ENCODE data around the gene TRIM63.

DNA sequence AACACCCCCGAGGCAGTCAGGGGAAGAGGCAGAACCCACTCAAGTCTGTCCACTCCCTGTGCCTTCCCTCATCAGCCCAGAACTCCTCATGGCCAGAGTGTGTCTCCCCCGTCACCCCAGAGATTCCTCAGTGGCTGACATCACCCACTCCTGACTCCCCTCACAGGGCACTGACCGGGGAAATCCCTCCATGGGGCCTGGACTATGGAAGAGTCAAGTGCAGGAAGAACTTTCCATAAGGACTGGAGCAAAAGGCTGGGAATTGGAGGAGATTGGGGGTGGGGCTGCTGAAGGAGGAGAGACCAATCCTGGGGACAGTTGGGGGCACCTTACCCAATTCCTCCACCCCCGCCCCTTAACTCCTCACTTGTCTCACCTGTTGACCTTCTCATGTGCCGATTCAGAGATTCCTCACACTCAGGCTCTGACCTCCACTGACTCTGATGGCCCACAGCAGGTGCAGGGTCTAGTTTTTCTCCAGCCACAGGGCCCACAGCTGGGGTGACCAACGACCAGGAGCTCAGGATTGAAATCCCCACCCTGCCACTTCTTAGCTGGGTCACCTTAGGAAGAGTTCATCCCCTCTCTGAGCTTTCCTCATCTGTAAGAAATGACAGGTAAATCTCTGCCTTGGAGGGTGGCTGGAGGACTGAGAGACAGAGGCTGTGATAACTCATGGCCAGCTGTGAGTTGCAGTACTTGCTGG, 46.3 kb downstream of the TRIM63 start:
- TF ChIP-seq, protein P1, sequence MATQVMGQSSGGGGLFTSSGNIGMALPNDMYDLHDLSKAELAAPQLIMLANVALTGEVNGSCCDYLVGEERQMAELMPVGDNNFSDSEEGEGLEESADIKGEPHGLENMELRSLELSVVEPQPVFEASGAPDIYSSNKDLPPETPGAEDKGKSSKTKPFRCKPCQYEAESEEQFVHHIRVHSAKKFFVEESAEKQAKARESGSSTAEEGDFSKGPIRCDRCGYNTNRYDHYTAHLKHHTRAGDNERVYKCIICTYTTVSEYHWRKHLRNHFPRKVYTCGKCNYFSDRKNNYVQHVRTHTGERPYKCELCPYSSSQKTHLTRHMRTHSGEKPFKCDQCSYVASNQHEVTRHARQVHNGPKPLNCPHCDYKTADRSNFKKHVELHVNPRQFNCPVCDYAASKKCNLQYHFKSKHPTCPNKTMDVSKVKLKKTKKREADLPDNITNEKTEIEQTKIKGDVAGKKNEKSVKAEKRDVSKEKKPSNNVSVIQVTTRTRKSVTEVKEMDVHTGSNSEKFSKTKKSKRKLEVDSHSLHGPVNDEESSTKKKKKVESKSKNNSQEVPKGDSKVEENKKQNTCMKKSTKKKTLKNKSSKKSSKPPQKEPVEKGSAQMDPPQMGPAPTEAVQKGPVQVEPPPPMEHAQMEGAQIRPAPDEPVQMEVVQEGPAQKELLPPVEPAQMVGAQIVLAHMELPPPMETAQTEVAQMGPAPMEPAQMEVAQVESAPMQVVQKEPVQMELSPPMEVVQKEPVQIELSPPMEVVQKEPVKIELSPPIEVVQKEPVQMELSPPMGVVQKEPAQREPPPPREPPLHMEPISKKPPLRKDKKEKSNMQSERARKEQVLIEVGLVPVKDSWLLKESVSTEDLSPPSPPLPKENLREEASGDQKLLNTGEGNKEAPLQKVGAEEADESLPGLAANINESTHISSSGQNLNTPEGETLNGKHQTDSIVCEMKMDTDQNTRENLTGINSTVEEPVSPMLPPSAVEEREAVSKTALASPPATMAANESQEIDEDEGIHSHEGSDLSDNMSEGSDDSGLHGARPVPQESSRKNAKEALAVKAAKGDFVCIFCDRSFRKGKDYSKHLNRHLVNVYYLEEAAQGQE (IDR thresholded peaks at IDR 0.05), result no peak
- no peak for TF ChIP-seq SMC3 (IDR thresholded peaks at IDR 0.05)
- TF ChIP-seq RFX5 (IDR thresholded peaks at IDR 0.05), result no peak
- no peak for TF ChIP-seq CTCF (IDR thresholded peaks at IDR 0.05)
- no peak for TF ChIP-seq CEBPB (IDR thresholded peaks at IDR 0.05)
